GM12878 (cell line): ENCODE results near the gene N4BP2. TPM values are rescaled to one million over a fixed set of nuclear protein-coding genes. Genes with fewer than 3 reads are reported as not detected.
"Not testable (repeated sequence)": the region's sequence is repeated elsewhere in the genome, so short reads cannot be mapped to it uniquely, and the experiment has no call there.

ENCODE experiments used
- ATAC-seq: fragments of 200-7000 bp; cut with Tn5 transposase; 3 replicates; pipeline ENCODE4 v1.9.1; 2020; ENCODE audit warnings: mild to moderate bottlenecking, moderate library complexity
- BruUV-seq: library from RNA; stranded (reverse); fragments of 400-500 nt; replicated peaks from 2 replicates; lab custom pipeline; 2021; lab: Mats Ljungman, UMichigan
- CTCF ChIA-PET: fragments of 300-600 bp; sonication (Branson Sonifier 250); formaldehyde crosslinking; extraction: SDS; loops from one replicate; lab custom pipeline; 2021; ENCODE audit warnings: inconsistent platforms; lab: Yijun Ruan, JAX
- POLR2A ChIA-PET: fragments of 350-600 bp; formaldehyde crosslinking; extraction: SDS; loops from one replicate; lab custom pipeline; 2021; ENCODE audit warnings: inconsistent platforms; lab: Charles Lee
- RAD21 ChIA-PET: fragments of 300-600 bp; sonication (Branson Sonifier 250); formaldehyde crosslinking; loops from one replicate; lab custom pipeline; 2023; ENCODE audit warnings: antibody characterized with exemption; ENCODE audit not compliant: unreplicated experiment; lab: Charles Lee
- SMC1A ChIA-PET: fragments of 300-600 bp; sonication (Branson Sonifier 250); formaldehyde crosslinking; loops from one replicate; lab custom pipeline; 2023; ENCODE audit not compliant: unreplicated experiment, uncharacterized antibody; lab: Charles Lee
- DNase-seq: peaks from one replicate; pipeline ENCODE4 v3.0.0-alpha.2; 2011; ENCODE audit warnings: low read depth, low spot score
- FAIRE-seq: peaks from 3 replicates; lab custom pipeline; 2011; peaks lifted over from hg19 to GRCh38; lab: Jason Lieb, UNC
- H2AFZ ChIP-seq: 2 replicates; pipeline ENCODE4 v1.6.0; 2011; ENCODE audit warnings: low read depth, low read length, control low read depth; ENCODE audit not compliant: control insufficient read depth
- H3K27ac ChIP-seq: 2 replicates; pipeline ENCODE4 v1.5.1; 2011; ENCODE audit warnings: control low read depth; ENCODE audit not compliant: control insufficient read depth, insufficient read depth
- H3K27me3 ChIP-seq, 2 experiments: replicated peaks in 1 of 2; 2 replicates each; pipeline versions ENCODE4 v1.6.0 to v1.6.1; 2011; ENCODE audit warnings: low read length in 1 of 2; ENCODE audit not compliant: control insufficient read depth in 2 of 2, insufficient read depth in 2 of 2
- H3K36me3 ChIP-seq, 2 experiments: 2 replicates each; pipeline ENCODE4 v1.5.1; 2011; ENCODE audit warnings: low read length in 1 of 2; ENCODE audit not compliant: control insufficient read depth in 2 of 2, insufficient read depth in 2 of 2
- H3K4me1 ChIP-seq: 2 replicates; pipeline ENCODE4 v1.6.1; 2011; ENCODE audit warnings: mild to moderate bottlenecking, low read length, moderate library complexity, mixed read lengths; ENCODE audit not compliant: control insufficient read depth, insufficient read depth
- H3K4me2 ChIP-seq: 2 replicates; pipeline ENCODE4 v1.6.0; 2011; ENCODE audit warnings: control low read depth; ENCODE audit not compliant: control insufficient read depth, insufficient read depth
- H3K4me3 ChIP-seq: fragments of 200-600 bp; sonication (generic); 2 replicates; pipeline ENCODE4 v1.5.1; 2016
- H3K79me2 ChIP-seq: 2 replicates; pipeline ENCODE4 v1.6.0; 2011; ENCODE audit warnings: low read length; ENCODE audit not compliant: control insufficient read depth, insufficient read depth
- H3K9ac ChIP-seq: 2 replicates; pipeline ENCODE4 v1.8.0; 2011; ENCODE audit warnings: low read length, control low read depth, mixed read lengths; ENCODE audit not compliant: control insufficient read depth, insufficient read depth
- H3K9me3 ChIP-seq: replicated peaks from 3 replicates; pipeline ENCODE4 v1.5.1; 2011; ENCODE audit warnings: mild to moderate bottlenecking, low read length; ENCODE audit not compliant: control insufficient read depth, insufficient read depth
- H4K20me1 ChIP-seq: 2 replicates; pipeline ENCODE4 v1.6.0; 2011; ENCODE audit not compliant: control insufficient read depth, insufficient read depth
- BACH1 ChIP-seq: fragments of 450-650 bp; IDR thresholded peaks from 2 replicates; pipeline ENCODE4 v1.6.1; 2017; ENCODE audit warnings: mild to moderate bottlenecking, borderline replicate concordance
- BCL11A ChIP-seq: IDR thresholded peaks from 2 replicates; pipeline ENCODE4 v1.6.1; 2011; ENCODE audit warnings: low read depth, low read length
- BMI1 ChIP-seq: fragments of 450-650 bp; IDR thresholded peaks from 2 replicates; pipeline ENCODE4 v1.6.1; 2016; ENCODE audit warnings: mild to moderate bottlenecking, moderate library complexity, borderline replicate concordance
- CHD4 ChIP-seq: fragments of 200-600 bp; sonication (generic); IDR thresholded peaks from 2 replicates; pipeline ENCODE4 v1.6.1; 2016; ENCODE audit warnings: mild to moderate bottlenecking
- HCFC1 ChIP-seq: fragments of 150-350 bp; IDR thresholded peaks from 2 replicates; pipeline ENCODE4 v1.6.1; 2014; ENCODE audit warnings: low read length
- PAX5 ChIP-seq: IDR thresholded peaks from 2 replicates; pipeline ENCODE4 v1.6.1; 2011; ENCODE audit warnings: low read depth, low read length, borderline replicate concordance
- POLR2AphosphoS5 ChIP-seq: IDR thresholded peaks from 2 replicates; pipeline ENCODE4 v1.6.1; 2011; ENCODE audit warnings: mild to moderate bottlenecking, low read length, inconsistent platforms
- RB1 ChIP-seq: fragments of 450-650 bp; formaldehyde crosslinking; IDR thresholded peaks from 2 replicates; pipeline ENCODE4 v1.6.1; 2017; ENCODE audit warnings: mild to moderate bottlenecking, borderline replicate concordance
- SIX5 ChIP-seq: IDR thresholded peaks from 2 replicates; pipeline ENCODE4 v1.6.1; 2011; ENCODE audit warnings: mild to moderate bottlenecking, low read depth, low read length, moderate library complexity; ENCODE audit not compliant: severe bottlenecking
- SMAD5 ChIP-seq: IDR thresholded peaks from 2 replicates; pipeline ENCODE4 v1.6.1; 2016; ENCODE audit warnings: antibody characterized with exemption, low read depth
- SREBF1 ChIP-seq: IDR thresholded peaks from 2 replicates; pipeline ENCODE4 v1.6.1; 2012; ENCODE audit warnings: mild to moderate bottlenecking, low read length
- WRNIP1 ChIP-seq: IDR thresholded peaks from 2 replicates; pipeline ENCODE4 v1.6.1; 2011; ENCODE audit warnings: low read depth, low read length, improper control_type of control experiment, borderline replicate concordance
- ZNF207 ChIP-seq: fragments of 450-650 bp; IDR thresholded peaks from 2 replicates; pipeline ENCODE4 v1.6.1; 2014; ENCODE audit warnings: antibody characterized with exemption, mild to moderate bottlenecking, borderline replicate concordance
- ZNF274 ChIP-seq: IDR thresholded peaks from one replicate; pipeline ENCODE4 v1.8.0; 2011; ENCODE audit not compliant: insufficient read length, insufficient read depth
- WGBS: methylation state at CpG from one replicate; pipeline ENCODE4 v1.1.6; 2016; ENCODE audit warnings: low lambda C conversion rate; ENCODE audit not compliant: insufficient replicate concordance, insufficient coverage; ENCODE audit errors: missing lambda C conversion rate; 5-methylcytosine and 5-hydroxymethylcytosine counted together
- in situ Hi-C: fragments of 300-500 bp; cut with MboI; formaldehyde crosslinking; loops from 9 replicates; pipeline ENCODE4 v1.14.3; 2018; ENCODE audit warnings: mixed read lengths
- intact Hi-C: fragments of 100-400 bp; cut with micrococcal nuclease; formaldehyde crosslinking; loops from one replicate; pipeline ENCODE4 v1.14.2; 2022; ENCODE audit not compliant: unreplicated experiment
- polyA plus RNA-seq, 11 experiments: library from polyadenylated mRNA; depleted of rRNA in 4 of 11; unstranded in 6 of 11; stranded (reverse) in 5 of 11; fragments of >200 nt; fragmentation: Nextera tagmentation in 4 of 11; fragmentation: Illumina TruSeq in 1 of 11; extraction: Ambion mirVana in 4 of 11; extraction: Trizol in 1 of 11; gene quantifications; 1 replicate in 1 of 11; 2 replicates in 10 of 11; pipeline versions ENCODE4 v1.2.1 to v1.2.3, GENCODE V29; 2011 to 2016; ENCODE audit warnings: inconsistent platforms in 2 of 11, missing spikeins in 2 of 11, low read depth in 1 of 11
- total RNA-seq, 4 experiments: library from RNA; depleted of rRNA in 3 of 4; stranded (reverse); fragments of >200 nt in 3 of 4; fragmentation: Illumina TruSeq in 1 of 4; extraction: Trizol in 1 of 4; gene quantifications; 2 replicates each; pipeline versions ENCODE4 v1.2.1 to v1.2.3, GENCODE V29; 2013 to 2021
- TF ChIP-seq, protein P1 (sequence below): IDR thresholded peaks from 2 replicates; pipeline ENCODE4 v1.6.1; 2011; ENCODE audit warnings: borderline replicate concordance, low read depth, mild to moderate bottlenecking, moderate library complexity, low read length; ENCODE audit not compliant: insufficient read depth, poor library complexity, severe bottlenecking
- TF ChIP-seq, protein P2 (sequence below): fragments of 150-350 bp; IDR thresholded peaks from 2 replicates; pipeline ENCODE4 v1.6.1; 2014; ENCODE audit warnings: mild to moderate bottlenecking, low read depth, low read length

Gene N4BP2
- total and polyA plus RNA-seq, 10 of the 15 experiments (the other 5 are each of a cell fraction or from before 2014, with no cell fraction given): 2.3 to 18.7 (median 10.0) TPM

- TF ChIP-seq PAX5: no peak
- TF ChIP-seq, protein P1, sequence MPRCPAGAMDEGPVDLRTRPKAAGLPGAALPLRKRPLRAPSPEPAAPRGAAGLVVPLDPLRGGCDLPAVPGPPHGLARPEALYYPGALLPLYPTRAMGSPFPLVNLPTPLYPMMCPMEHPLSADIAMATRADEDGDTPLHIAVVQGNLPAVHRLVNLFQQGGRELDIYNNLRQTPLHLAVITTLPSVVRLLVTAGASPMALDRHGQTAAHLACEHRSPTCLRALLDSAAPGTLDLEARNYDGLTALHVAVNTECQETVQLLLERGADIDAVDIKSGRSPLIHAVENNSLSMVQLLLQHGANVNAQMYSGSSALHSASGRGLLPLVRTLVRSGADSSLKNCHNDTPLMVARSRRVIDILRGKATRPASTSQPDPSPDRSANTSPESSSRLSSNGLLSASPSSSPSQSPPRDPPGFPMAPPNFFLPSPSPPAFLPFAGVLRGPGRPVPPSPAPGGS: no peak
These were observed 31.2 kb downstream of the N4BP2 start (continued) for GRCh38 chr4:40087799-40088366.

DNA sequence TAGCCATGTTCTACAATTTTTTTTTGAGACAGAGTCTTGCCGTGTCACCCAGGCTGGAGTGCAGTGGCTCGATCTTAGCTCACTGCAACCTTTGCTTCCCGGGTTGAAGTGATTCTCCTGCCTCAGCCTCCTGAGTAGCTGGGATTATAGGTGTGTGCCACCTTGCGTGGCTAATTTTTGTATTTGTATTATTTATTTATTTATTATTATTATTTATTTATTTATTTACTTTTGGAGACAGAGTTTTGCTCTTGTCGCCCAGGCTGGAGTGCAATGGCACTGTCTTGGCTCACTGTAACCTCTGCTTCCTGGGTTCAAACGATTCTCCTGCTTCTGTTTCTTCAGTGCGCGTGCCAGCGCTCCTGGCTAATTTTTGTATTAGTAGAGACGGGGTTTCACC is 36.8 kb downstream of the N4BP2 start:
- H4K20me1 ChIP-seq, H3K4me2 ChIP-seq, H2AFZ ChIP-seq, H3K9ac ChIP-seq, BruUV-seq, H3K36me3 ChIP-seq, H3K4me1 ChIP-seq, intact Hi-C loops, CTCF ChIA-PET, DNase-seq, POLR2A ChIA-PET, FAIRE-seq, H3K79me2 ChIP-seq, H3K9me3 ChIP-seq, in situ Hi-C loops, H3K4me3 ChIP-seq, ATAC-seq, RAD21 ChIA-PET, H3K27me3 ChIP-seq, H3K27ac ChIP-seq: not testable (repeated sequence)
- SMC1A ChIA-PET: interaction anchor here (0.6 kb wide), 1 partner anchor 9 kb away, joined by 5 read pairs; no protein-coding TSS in a partner anchor
- WGBS: 99% methylated on average over 10 of the region's 10 CpGs

- in situ Hi-C loops (no loop called here), intact Hi-C loops (no loop called here)
- FAIRE-seq: no peak
- Histone ChIP-seq H3K4me2 (no peak overlapping the region), H2AFZ (no peak overlapping the region), H3K79me2 (no peaks in the 10 kb centered on the region), H3K27ac (no peak overlapping the region), H4K20me1 (no peaks in the 10 kb centered on the region), H3K4me1 (no peaks in the 10 kb centered on the region), H3K4me3 (no peak overlapping the region), H3K36me3 (no peaks in the 10 kb centered on the region; a peak in 2 of 4 replicates), H3K9me3 (no peaks in the 10 kb centered on the region), H3K9ac (no peak overlapping the region), H3K27me3 (no peaks in the 10 kb centered on the region)
- no TSS peak for BruUV-seq
- ChIA-PET SMC1A (no interaction called here), CTCF (no interaction called here), POLR2A (no interaction called here), RAD21 (no interaction called here)
- 92% methylated on average over 8 of the region's 8 CpGs for WGBS
- no peak for ATAC-seq
- DNase-seq: no peak
- TF ChIP-seq SMAD5 (no peak), WRNIP1 (no peak), POLR2AphosphoS5 (no peak), ZNF274 (no peak), BMI1 (no peak), RB1 (no peak), CHD4 (no peak), BACH1 (no peak), HCFC1 (no peak), BCL11A (no peak), ZNF207 (no peak), SREBF1 (no peak), SIX5 (no peak)
- TF ChIP-seq, protein P2, sequence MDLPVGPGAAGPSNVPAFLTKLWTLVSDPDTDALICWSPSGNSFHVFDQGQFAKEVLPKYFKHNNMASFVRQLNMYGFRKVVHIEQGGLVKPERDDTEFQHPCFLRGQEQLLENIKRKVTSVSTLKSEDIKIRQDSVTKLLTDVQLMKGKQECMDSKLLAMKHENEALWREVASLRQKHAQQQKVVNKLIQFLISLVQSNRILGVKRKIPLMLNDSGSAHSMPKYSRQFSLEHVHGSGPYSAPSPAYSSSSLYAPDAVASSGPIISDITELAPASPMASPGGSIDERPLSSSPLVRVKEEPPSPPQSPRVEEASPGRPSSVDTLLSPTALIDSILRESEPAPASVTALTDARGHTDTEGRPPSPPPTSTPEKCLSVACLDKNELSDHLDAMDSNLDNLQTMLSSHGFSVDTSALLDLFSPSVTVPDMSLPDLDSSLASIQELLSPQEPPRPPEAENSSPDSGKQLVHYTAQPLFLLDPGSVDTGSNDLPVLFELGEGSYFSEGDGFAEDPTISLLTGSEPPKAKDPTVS: no peak
These were observed 42.4 kb downstream of the N4BP2 start for GRCh38 chr4:40099010-40099409.
